NCI-H345 treated with DMSO at 0.1 percent for 48 hours (cell line): ENCODE results near the gene ATP9A.
"Not testable (repeated sequence)": the region's sequence is repeated elsewhere in the genome, so short reads cannot be mapped to it uniquely, and the experiment has no call there.

Source experiments
- DNase-seq: peaks from one replicate; lab custom pipeline; 2025; ENCODE audit not compliant: unreplicated experiment; lab: John Stamatoyannopoulos, UW

Gene ATP9A

DNA sequence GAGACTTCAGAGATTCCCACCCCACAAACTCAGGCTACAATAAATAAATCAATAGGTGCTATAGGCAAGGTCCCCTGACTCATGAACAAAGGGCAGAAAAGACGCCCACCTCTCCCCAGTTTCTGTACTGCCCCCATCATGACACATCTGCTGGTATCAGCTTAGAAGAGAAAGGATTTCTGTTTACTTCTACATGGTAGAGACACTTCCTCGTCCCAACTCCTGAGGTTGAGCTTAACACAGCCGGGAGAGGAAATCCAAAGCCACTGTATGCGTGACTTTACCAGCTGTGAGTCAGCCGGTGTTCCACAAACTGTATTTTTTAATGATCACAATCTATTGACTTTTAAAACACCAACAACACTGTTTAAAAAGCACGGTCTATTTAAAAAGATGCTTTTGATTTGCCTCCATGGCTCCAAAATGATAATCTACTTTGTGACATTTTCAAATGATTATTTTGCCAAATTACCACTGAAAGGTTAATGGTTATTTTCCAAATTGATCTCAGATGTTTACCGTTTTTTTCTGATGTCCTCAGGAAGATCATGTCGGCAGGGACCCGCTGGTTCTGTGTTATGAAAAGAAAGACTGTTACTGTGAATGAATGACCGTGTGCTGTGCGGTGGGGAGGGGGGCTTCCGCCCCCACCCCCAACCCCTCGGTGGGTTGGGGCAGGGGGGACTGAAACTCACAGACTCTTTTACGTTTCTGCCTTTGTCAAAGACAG is 72.5 kb downstream of the ATP9A start:
- no peak for DNase-seq

- no peak for DNase-seq
These were observed 75.3 kb downstream of the ATP9A start for GRCh38 chr20:51692806-51693400.

DNA sequence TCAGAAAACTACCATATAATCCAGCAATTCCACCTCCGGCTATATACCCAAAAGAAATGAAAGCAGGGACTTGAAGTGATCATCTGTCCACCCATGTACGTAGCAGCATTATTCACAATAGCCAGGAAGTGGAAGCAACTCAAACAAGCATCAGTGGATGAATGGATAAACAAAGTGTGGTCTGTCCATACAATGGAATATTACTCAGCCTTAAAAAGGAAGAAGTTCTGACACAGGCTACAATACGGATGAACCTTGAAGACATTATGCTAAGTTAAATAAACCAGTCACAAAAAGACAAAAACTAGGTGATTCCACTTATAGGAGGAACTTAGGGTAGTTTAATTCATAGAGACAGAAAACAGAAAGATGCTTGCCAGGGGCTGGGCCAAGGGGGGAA is 76.5 kb downstream of the ATP9A start:
- no peak for DNase-seq

- DNase-seq: no peak
These were observed 79.5 kb downstream of the ATP9A start for GRCh38 chr20:51688600-51689244.

GRCh38 chr20:51687630-51688029 is 80.6 kb downstream of the ATP9A start:
- DNase-seq: no peak

- no peak for DNase-seq
These were observed 81.1 kb downstream of the ATP9A start for GRCh38 chr20:51687108-51687507.

- DNase-seq: not testable (repeated sequence)
These were observed 82.7 kb downstream of the ATP9A start for GRCh38 chr20:51685494-51685893.

DNA sequence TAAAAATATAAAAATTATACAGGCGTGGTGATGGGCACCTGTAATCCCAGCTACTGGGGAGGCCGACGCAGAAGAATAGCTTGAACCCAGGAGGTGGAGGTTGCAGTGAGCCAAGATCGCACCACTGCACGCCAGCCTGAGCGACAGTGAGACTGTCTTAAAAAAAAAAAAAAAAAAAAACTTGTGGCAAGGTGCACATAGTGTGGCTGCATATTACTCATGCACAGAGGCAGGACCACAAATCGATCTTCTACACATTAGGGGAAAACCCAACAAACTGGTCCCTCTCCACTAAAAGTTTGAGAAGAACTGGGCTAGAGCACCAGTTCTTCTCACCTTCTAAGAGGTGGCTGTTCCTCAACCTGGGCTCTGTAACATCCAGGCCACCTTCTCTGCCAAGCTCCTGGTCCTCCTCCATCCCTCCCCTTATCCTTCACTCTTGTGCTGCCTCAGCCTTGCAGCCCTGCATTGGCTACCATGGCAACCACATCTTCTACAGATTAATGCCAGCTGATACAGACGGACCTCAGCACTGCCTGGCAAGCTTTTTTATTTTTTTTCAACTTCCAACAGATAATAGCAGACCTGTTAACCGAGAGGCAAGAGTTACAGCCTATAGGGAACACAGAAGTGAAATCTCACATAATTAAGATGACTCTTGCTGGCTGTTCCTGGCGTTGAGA is 88.0 kb downstream of the ATP9A start:
- DNase-seq: no peak

DNA sequence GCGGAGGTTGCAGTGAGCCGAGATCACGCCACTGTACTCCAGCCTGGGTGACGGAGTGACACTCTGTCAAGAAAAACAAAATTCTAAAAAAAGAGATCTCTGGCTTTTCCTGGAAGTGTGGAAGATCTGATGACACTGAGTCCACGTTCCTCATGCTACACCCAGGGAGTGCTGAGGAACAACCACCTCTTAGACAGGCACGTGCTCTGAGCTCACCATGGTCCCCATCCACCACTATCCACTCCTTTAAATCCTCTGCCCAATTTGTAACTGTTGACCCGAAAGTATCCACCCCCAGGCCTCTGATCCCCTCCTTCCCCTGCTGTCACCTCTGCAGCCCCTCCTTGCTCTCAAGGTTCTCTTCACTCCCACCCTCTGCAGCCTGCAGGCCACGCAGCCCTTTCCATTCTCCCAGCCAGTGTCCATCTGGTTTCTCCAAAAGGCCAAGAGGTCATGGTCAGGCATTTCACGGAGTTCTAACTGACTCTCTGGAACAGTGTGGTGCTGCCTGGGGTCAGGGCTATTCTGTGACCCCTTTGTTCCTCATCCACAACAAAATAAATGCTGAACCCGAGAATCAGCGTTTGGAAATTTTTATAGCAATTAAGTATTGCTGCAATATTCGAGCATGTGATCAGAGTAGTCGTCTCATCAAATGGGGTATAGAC is 88.8 kb downstream of the ATP9A start:
- no peak for DNase-seq

DNA sequence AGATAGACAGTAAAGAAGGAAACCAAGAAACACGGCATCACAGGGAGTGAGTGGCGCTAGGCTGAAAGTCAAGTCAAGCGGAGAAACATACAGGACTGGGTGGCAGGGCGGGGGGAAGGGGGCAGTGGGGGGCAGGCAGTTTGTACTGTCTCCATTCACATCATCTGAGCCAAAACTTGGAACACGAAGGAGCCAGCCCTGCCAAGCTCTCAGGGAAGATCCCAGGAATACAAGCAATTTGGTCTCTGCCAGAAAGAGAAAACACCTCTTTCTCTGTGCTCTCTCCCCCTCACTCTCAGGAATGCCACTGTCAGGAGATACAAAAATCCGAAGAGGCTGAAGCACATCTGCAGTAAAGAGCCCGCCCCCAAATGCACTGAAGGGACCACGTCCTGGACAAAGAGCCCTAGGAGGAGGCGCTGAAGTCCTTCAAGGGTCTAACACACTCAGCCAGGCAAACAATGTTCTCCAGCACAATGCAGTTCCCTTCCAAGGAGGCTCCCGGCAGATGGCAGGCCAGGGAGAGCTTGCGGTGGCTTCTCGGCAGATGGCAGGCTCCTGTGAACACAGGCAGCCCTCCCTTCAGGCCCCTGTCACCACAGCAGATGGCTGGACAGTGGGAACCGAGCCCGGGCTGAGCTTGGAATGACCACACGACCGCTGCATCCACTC is 90.0 kb downstream of the ATP9A start:
- DNase-seq: no peak

DNA sequence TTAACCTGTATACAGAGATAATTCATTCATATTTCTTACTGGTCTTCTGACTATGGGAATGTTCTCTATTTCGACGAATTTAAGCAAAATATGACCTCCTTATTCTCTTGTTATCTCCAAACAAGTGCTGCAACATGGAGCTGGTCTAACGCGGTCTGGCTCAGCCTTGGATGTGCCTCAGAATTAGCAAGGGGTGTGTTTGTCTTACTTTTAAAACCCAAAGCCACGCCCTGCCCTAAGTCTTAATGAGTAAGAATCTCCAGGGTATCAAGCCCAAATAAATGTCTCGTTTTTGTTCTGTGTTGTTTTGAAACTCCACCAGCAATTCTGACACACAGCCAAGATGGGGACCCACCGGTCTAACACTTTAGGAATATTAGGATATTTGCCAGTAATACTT is 99.2 kb downstream of the ATP9A start:
- DNase-seq: no peak

- DNase-seq: no peak
These were observed 99.7 kb downstream of the ATP9A start for GRCh38 chr20:51668515-51668914.

DNA sequence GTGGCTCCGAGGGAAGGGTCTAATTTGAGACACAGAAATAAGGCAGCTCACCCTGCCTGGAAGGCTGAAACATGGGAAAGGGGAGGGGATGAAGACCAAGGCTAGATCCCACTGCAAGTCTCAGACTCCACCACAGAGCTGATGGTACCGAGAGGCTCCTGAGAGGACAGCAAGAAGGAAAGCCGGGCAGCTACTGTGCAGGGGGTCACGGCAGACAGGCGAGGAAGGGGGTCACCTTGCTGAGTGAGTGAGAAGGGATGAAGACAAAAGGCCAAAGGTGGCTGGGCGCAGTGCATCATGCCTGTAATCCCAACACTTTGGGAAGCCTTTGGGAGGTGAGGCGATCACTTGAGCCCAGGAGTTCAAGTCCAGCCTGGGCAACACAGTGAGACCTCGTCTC is 100.7 kb downstream of the ATP9A start:
- no peak for DNase-seq

GRCh38 chr20:51667002-51667408 is 101.2 kb downstream of the ATP9A start:
- DNase-seq: no peak

- DNase-seq: no peak
These were observed 102.1 kb downstream of the ATP9A start for GRCh38 chr20:51666126-51666525.

- DNase-seq: no peak
These were observed 102.6 kb downstream of the ATP9A start for GRCh38 chr20:51665543-51666118.

DNA sequence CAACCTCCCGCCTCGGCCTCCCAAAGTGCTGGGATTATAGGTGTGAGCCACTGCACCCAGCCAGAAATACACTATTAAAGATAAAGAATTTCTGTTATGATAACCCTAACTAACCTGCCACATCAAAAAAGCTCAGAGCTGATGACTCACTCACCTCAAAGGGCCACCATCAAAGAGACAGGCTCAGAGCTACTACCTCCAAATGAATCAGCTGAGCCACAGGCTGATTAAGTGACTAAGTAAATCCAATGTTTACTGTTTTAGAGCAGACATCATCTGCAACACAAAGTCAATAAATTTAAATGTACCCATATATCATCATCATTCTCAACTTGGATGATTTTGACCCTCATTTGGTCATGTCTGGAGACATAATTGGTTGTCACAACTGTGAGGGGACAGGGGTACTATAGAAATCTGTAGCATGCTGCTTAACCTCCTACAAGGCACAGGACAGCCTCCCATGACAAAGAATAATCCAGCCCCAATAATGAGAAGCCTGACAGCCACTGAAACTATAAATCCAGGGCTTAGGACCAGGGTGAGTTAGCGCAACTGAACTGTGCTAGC is 106.5 kb downstream of the ATP9A start:
- DNase-seq: no peak

DNA sequence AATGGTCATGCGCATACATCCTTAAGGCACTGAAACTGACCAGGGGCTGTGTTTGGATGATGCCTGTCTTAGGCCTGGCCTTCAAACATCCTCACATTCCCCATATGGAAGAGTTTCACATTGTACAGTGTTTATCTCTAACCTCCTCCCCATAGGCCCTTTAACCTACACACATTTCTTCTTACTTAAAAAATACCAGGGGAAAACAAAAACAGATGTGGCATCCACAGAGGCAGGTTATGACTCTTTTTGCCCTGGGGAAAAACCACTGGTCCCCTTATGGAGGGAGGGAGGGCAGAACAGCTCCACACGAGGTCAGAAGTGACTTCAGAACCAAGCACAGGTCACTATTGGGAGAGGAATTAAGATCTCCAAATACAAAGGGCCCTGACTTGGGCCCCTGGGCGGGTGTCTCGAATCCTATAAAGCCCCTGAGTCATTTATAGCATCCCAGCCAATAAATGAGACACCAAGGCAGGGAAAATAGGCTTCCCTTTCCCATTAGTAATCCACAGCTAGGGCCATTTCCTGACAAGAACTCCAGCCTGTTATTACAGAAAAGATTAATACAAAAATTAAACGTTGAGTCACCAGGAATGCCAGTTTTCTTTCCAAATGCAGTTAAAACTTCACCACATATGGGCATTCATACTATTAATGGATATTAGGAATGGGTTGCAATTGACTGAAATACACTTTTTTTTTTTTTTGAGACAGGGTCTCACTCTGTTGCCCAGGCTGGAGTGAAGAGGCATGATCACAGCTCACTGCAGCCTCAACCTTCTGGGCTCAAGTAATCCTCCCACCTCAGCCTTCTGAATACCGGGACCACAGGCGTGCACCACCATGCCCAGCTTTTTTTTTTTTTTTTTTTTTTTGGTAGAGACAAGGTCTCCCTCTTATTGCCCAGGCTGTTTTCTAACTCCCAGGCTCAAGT is 107.2 kb downstream of the ATP9A start:
- DNase-seq: no peak

- DNase-seq: no peak
These were observed 108.6 kb downstream of the ATP9A start for GRCh38 chr20:51659491-51660050.
